ENCODE results near the gene HMMR.
A peak's percentile ranks its signal among the peaks of the same experiment; 100 is the strongest.
"Not testable (repeated sequence)": the region's sequence is repeated elsewhere in the genome, so short reads cannot be mapped to it uniquely, and the experiment has no call there.

Gene HMMR

DNA sequence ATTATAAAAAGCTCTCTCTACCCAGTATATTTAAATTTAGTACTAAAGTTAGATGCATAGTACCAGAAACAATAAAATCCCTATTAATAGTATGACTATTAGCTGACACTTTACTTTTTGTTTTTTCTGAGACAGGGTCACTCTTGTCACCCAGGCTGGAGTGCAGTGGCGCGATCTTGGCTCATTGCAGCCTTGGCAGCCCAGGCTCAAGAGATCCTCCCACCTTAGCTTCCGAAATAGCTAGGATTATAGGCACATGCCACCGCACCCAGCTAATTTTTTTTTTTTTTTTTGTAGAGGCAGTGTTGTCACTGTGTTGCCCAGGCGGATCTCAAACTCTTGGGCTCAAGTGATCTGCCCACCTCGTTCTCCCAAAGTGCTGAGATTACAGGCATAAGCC is 15.1 kb upstream of the HMMR start:
- Mint-ChIP-seq H3K4me3 (no peak overlapping the region), H3K9me3 (no peaks in the 10 kb centered on the region), H3K4me1 (ENCODE audit: low read depth in 2 of 2) (peaks cover under 1 to 9% of the 10 kb centered on the region in 2 donors), H3K27me3 (no peaks in the 10 kb centered on the region), H3K27ac (no peak overlapping the region), H3K36me3 (ENCODE audit: insufficient read depth) (peaks cover 72% of the 10 kb centered on the region)
- DNase-seq, result no peak
- ATAC-seq (replicated peaks), result no peak

DNA sequence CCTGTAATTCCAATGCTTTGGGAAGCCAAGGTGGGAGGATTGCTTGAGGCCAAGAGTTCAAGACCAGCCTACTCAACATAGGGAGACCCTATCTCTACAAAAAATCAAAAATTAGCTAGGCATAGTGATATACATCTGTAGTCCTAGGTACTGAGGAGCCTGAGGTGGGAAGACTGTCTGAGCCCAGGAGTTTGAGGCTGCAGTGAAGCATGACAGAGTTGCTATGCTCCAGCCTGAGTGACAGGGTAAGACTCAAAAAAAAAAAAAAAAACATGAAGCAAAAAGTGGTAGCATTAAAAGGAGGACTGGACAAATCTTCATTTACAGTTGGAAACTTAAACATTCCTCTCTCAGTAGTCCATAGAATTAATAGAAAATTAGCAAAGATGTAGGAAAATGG is 13.2 kb upstream of the HMMR start:
- ATAC-seq (replicated peaks), result no peak
- Mint-ChIP-seq H3K9me3 (no peaks in the 10 kb centered on the region), H3K36me3 (ENCODE audit: insufficient read depth) (peaks cover 63% of the 10 kb centered on the region), H3K4me3 (no peak overlapping the region), H3K27me3 (no peaks in the 10 kb centered on the region), H3K27ac (peak overlapping the region; percentile 65 to 76), H3K4me1 (ENCODE audit: low read depth in 2 of 2) (peaks cover 0 to 5% of the 10 kb centered on the region in 2 donors)
- no peak for DNase-seq

DNA sequence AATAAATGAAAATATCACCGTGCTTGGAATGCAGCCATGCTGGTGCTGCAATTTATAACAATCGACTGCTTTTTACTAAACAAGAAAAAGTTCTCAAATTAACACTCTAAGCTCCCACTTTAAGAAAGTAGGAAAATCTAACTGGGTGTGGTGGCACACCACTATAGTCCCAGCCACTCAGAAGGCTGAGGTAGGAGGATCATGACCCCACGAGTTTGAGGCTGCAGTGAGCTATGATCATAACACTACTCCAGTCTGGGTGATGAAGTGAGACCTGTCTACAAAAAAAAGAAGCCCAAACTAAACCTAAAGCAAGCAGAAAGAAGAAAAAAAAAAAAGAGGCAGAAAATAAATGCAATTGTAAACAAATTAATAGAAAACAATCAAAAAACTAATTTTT is 12.6 kb upstream of the HMMR start:
- DNase-seq, result no peak
- H3K4me3 Mint-ChIP-seq, result no peak overlapping the region
- H3K27ac Mint-ChIP-seq, result peak overlapping the region; percentile 75 to 76
- H3K27me3 Mint-ChIP-seq, result no peaks in the 10 kb centered on the region
- peaks cover 0 to 5% of the 10 kb centered on the region in 2 donors for H3K4me1 Mint-ChIP-seq (ENCODE audit: low read depth in 2 of 2)
- peaks cover 56% of the 10 kb centered on the region for H3K36me3 Mint-ChIP-seq (ENCODE audit: insufficient read depth)
- H3K9me3 Mint-ChIP-seq, result no peaks in the 10 kb centered on the region
- ATAC-seq (replicated peaks), result no peak

DNA sequence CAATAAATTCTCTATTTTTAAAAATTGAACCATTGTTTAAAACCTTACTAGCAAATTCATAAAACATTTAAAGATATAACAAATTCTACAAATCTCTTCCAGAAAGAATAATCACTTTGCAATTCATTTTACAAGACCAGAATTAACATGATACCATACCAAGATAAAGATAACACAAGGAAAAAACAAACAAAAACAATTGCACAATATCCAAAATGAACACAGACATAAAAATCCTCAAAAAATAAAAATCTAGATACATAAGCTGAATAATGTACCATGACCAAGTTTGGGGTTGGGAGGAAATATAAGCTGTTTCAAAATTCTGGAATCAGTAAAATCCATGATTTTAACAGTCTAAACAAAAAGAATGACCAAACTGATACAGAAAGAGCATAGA is 11.9 kb upstream of the HMMR start:
- Mint-ChIP-seq H3K4me1 (ENCODE audit: low read depth in 2 of 2) (peaks cover 0 to 5% of the 10 kb centered on the region in 2 donors), H3K36me3 (ENCODE audit: insufficient read depth) (peaks cover 54% of the 10 kb centered on the region), H3K4me3 (no peak overlapping the region), H3K27me3 (no peaks in the 10 kb centered on the region), H3K9me3 (no peaks in the 10 kb centered on the region), H3K27ac (peak overlapping the region in 1 of 2 donors; percentile 75)
- DNase-seq, result no peak
- no peak for ATAC-seq (replicated peaks)

DNA sequence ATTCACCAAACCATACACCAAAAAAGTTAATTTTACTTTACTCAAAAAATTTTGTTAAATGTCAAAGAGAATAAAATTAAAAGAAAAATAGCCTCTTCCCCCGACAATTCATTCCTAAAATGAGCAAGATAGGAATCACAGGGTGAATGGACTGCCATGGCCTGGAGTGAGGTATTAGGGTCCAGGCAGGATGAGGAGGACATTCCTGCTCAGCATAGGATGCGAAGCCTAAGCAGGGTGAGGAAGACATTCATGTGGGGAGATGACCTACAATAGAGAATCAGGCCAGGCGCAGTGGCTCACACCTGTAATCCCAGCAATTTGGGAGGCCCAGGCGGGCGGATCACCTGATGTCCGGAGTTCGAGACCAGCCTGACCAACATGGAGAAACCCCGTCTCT is 8.9 kb upstream of the HMMR start:
- H3K27ac Mint-ChIP-seq, result no peak overlapping the region
- no peak for ATAC-seq (replicated peaks)
- no peak for DNase-seq
- H3K4me1 Mint-ChIP-seq (ENCODE audit: low read depth in 2 of 2), result peaks cover 6 to 11% of the 10 kb centered on the region in 2 donors
- H3K9me3 Mint-ChIP-seq, result no peaks in the 10 kb centered on the region
- no peak overlapping the region for H3K4me3 Mint-ChIP-seq
- peaks cover 46% of the 10 kb centered on the region for H3K36me3 Mint-ChIP-seq (ENCODE audit: insufficient read depth)
- no peaks in the 10 kb centered on the region for H3K27me3 Mint-ChIP-seq

DNA sequence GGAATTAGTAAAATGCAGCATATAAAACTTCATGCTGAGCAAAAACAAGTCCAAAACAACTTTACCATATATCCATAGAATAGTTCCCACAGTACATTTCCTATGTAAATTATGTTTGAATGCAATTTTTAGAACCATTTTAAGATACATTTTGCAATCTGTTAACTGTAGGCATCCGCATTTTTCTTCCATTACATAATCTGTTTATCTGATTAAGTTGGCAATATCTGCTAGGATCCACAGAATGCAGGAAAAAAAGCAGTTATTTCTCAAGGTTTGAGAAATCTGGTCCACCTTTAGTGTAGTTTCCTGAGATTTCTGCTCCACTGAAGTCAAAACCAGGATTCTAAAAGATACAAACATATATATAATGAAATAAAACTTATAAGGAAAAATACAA is 6.7 kb upstream of the HMMR start:
- ATAC-seq (replicated peaks), result no peak
- DNase-seq, result no peak
- H3K36me3 Mint-ChIP-seq (ENCODE audit: insufficient read depth), result peaks cover 33% of the 10 kb centered on the region
- H3K27ac Mint-ChIP-seq, result no peak overlapping the region
- no peak overlapping the region for H3K4me3 Mint-ChIP-seq
- no peaks in the 10 kb centered on the region for H3K27me3 Mint-ChIP-seq
- no peaks in the 10 kb centered on the region for H3K9me3 Mint-ChIP-seq
- peaks cover 6 to 7% of the 10 kb centered on the region in 2 donors for H3K4me1 Mint-ChIP-seq (ENCODE audit: low read depth in 2 of 2)

DNA sequence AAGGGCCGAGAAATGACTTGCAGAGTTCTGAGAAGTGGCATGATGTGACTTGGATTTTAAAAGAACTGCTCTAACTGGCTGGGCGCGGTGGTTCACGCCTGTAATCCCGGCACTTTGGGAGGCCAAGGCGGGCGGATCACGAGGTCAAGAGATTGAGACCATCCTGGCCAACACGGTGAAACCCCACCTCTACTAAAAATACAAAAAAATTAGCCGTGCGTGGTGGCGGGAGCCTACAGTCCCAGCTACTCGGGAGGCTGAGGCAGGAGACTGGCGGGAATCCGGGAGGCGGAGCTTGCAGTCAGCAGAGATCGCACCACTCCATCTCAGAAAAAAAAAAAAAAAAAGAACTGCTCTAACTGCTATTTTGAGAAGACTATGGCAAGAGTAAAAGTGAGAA is 5.0 kb upstream of the HMMR start:
- DNase-seq; H3K27me3 Mint-ChIP-seq; H3K4me3 Mint-ChIP-seq; H3K9me3 Mint-ChIP-seq; ATAC-seq (replicated peaks); H3K27ac Mint-ChIP-seq: not testable (repeated sequence)
- Mint-ChIP-seq H3K4me1 (ENCODE audit: low read depth in 2 of 2) (peaks cover 18 to 21% of the 10 kb centered on the region in 2 donors), H3K36me3 (ENCODE audit: insufficient read depth) (peaks cover 43% of the 10 kb centered on the region)

DNA sequence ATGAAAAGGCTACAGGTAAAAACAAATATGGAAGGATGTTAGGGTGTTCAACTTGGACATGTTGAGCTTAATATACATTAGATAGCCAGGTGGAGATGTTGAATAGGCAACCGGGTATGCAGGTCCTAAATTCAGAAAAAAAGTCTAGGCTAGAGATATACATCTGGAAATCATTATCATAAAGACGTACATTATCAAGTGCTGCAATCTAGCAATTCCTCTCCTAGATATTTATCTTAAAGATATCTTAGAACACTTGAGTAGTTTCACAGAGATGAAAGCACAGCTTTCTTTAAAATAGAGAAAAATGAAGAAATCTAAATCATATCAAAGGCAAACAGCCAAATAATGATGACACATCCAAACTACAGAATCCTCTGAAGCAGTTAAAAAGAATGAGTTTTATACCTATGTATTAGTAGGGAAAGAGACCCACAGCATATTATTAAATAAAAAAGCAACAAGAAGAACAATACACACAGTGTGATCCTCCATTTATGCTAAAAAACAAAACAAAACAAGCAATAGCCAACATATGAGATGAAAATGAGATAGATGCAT is 4.3 kb upstream of the HMMR start:
- peaks cover 46% of the 10 kb centered on the region for H3K36me3 Mint-ChIP-seq (ENCODE audit: insufficient read depth)
- no peaks in the 10 kb centered on the region for H3K9me3 Mint-ChIP-seq
- no peak overlapping the region for H3K27ac Mint-ChIP-seq
- H3K4me1 Mint-ChIP-seq (ENCODE audit: low read depth in 2 of 2), result peaks cover 21 to 22% of the 10 kb centered on the region in 2 donors
- no peaks in the 10 kb centered on the region for H3K27me3 Mint-ChIP-seq
- ATAC-seq (replicated peaks) (no peak), DNase-seq (no peak)
- H3K4me3 Mint-ChIP-seq, result no peak overlapping the region

DNA sequence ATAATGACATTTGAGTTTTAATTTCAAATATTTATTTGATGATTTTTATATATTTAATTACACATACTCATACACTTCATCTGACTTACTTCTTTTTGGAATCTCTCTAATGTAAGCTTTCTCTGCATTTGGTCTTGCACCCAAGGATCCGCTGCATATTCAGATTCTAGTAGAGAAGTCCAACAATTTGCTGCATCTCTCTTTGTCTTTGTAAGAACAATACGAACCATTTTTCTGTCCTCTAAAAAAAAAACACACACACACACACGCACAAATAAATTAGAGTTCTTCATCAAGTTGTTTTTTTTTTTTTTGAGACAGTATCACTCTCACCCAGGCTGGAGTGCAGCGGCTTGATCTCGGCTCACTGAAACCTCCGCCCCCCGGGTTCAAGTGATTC is 3.6 kb upstream of the HMMR start:
- Mint-ChIP-seq H3K27me3 (no peaks in the 10 kb centered on the region), H3K9me3 (no peaks in the 10 kb centered on the region), H3K36me3 (ENCODE audit: insufficient read depth) (peaks cover 51% of the 10 kb centered on the region), H3K27ac (no peak overlapping the region), H3K4me1 (ENCODE audit: low read depth in 2 of 2) (peaks cover 21 to 22% of the 10 kb centered on the region in 2 donors), H3K4me3 (no peak overlapping the region)
- ATAC-seq (replicated peaks) (no peak), DNase-seq (no peak)

DNA sequence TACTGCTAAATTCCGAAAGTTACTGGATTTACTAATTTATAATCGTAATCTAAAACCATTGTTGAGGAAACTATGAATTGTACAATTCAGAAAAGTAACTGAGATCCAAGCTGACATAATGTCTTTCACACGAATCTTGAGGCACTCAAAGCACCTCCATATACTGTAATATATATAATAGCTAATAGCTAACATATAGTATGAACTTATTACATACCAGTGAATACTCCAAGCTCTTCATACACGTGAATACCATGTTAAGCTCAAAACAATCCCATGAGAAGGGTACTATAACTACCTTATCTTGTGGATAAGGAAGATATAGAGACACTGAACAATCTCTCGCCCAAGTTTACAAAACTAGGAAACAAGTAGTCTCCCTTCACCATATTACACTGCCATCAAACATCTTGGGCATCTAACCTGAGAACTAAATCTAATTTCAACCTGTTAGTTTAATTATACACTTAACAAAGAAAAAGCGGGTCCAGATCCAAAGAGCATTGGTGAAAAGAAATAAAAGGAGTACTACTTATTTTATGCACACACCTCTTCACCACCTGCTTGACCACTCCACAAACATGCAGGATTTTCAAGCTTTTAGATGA is 1.6 kb upstream of the HMMR start:
- no peak for ATAC-seq (replicated peaks)
- H3K27ac Mint-ChIP-seq, result peak overlapping the region; percentile 99 to 100
- H3K4me3 Mint-ChIP-seq, result peak overlapping the region; percentile 96 to 98
- H3K4me1 Mint-ChIP-seq (ENCODE audit: low read depth in 2 of 2), result peaks cover 22 to 29% of the 10 kb centered on the region in 2 donors
- no peaks in the 10 kb centered on the region for H3K27me3 Mint-ChIP-seq
- H3K36me3 Mint-ChIP-seq (ENCODE audit: insufficient read depth), result peaks cover 52% of the 10 kb centered on the region
- no peaks in the 10 kb centered on the region for H3K9me3 Mint-ChIP-seq
- no peak for DNase-seq

DNA sequence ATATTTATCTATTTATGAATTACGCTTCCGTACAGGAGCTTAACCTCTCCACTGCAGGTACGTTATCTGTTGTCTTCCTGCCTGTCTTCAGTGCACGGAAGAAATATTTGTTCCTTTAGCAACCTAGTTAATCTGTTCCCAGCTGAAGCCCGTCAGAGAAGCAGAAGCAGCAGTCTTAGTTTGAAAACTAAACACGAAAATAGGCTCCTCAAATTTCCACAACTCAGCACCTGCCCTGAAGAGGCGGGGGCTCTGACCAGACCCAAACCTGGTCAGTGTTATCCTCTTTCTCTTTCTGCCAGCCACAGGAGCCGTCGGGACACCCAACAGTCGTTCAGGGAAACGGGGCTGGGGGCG is 992 bp upstream of the HMMR start:
- H3K9me3 Mint-ChIP-seq, result no peaks in the 10 kb centered on the region
- ATAC-seq (replicated peaks) (no peak), DNase-seq (no peak)
- peaks cover 22 to 29% of the 10 kb centered on the region in 2 donors for H3K4me1 Mint-ChIP-seq (ENCODE audit: low read depth in 2 of 2)
- H3K36me3 Mint-ChIP-seq (ENCODE audit: insufficient read depth), result peaks cover 56% of the 10 kb centered on the region
- peak overlapping the region; percentile 99 to 100 for H3K27ac Mint-ChIP-seq
- peak overlapping the region; percentile 96 to 98 for H3K4me3 Mint-ChIP-seq
- H3K27me3 Mint-ChIP-seq, result no peaks in the 10 kb centered on the region

DNA sequence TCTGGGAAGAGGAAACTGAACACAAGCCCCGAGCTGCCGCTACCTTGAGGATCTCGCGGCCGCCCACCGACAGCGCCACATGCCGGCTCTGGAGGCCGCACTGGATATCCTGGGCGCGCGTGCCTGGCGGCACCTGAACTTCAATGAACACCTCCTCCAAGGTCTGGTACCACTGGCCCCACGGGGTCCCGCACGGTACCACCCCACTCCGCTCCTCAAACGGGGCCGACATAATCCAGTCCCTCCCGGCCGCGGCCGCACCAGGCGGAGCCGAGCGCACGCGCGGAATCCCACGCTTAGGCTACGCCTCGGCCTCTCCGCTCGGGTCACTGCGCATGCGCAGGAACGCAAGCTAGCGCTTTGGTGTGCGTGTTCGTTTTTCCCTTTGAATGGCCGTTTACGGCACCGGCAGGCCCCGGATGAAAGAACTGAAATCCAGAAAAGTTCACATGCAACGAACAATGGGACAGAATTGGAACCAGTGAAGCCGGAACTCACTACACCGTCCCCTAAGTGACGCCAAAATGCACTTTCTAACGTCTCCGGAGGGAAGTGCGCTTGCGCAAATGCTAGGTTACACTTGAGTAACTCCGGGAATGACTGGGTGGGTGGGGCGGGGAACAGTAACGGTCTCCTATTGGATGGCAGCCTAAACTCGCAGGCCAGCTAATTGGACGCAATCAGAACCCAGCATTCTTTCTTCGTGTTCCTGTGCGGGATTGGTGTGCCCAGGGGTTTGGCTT is 442 bp upstream of the HMMR start, which contains the start of gene NUDCD2:
Gene NUDCD2, minus strand, starts transcription at position 284 of the 743 bp plus-strand sequence. Its CDS starts 52 bp downstream, at position 232.
- peak; percentile 94 to 95 (median 94) for DNase-seq

DNA sequence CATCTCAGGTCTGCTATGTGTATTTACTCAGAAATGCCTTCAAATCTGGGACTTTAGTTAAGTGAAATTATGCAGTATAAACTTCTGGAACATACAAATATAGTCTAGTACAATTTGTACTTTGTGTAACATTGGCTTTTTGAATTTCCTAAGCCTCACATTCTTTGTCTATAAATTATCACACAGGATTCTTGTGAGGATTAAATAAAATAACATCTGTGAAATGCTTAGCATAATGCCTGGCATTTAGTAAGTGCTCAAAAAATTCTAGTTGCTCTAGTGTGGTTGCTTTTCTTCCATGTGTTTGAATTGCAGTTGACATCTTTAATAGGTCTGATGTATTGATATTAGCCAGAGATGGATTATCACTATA is 2.6 kb downstream of the HMMR start:
- ATAC-seq (replicated peaks) (no peak), DNase-seq (no peak)
- Mint-ChIP-seq H3K9me3 (no peaks in the 10 kb centered on the region), H3K4me1 (ENCODE audit: low read depth in 2 of 2) (peaks cover 16 to 22% of the 10 kb centered on the region in 2 donors), H3K27me3 (no peaks in the 10 kb centered on the region), H3K36me3 (ENCODE audit: insufficient read depth) (peaks cover 36% of the 10 kb centered on the region), H3K27ac (peak overlapping the region in 1 of 2 donors; percentile 35), H3K4me3 (no peak overlapping the region)

More for the DNA sequence above, 442 bp upstream of the HMMR start, which contains the start of gene NUDCD2:
- H3K27ac Mint-ChIP-seq, result peak within 1 kb of the TSS; percentile 99 to 100
- ATAC-seq (replicated peaks), result peak; percentile 74
- no peaks in the 10 kb centered on the region for H3K9me3 Mint-ChIP-seq
- no peaks in the 10 kb centered on the region for H3K27me3 Mint-ChIP-seq
- peak within 1 kb of the TSS; percentile 96 to 98 for H3K4me3 Mint-ChIP-seq
- H3K4me1 Mint-ChIP-seq (ENCODE audit: low read depth in 2 of 2), result peaks cover 20 to 26% of the 10 kb centered on the region in 2 donors
- peaks cover 53% of the 10 kb centered on the region for H3K36me3 Mint-ChIP-seq (ENCODE audit: insufficient read depth)

DNA sequence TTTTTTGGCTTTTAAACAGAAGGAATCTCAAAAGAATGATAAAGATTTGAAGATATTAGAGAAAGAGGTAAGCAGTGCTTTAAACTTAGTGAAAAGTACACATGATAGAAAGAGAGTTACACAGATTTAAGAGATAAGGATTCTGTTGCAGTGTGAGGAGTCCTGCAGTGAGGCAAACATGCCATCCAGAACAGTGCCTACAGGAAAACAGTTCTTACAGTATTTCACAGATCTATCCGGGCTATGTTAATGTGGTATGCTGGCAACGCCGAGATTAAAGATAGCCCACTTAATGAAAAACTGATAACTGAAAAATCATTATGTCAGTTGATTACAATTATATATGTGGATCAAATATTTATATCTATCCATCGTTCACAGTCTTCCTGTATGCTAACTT is 7.2 kb downstream of the HMMR start:
- Mint-ChIP-seq H3K4me3 (no peak overlapping the region), H3K36me3 (ENCODE audit: insufficient read depth) (peaks cover 7% of the 10 kb centered on the region), H3K27me3 (no peaks in the 10 kb centered on the region), H3K4me1 (ENCODE audit: low read depth in 2 of 2) (no peaks in the 10 kb centered on the region), H3K9me3 (no peaks in the 10 kb centered on the region), H3K27ac (peak overlapping the region in 1 of 2 donors; percentile 60)
- no peak for ATAC-seq (replicated peaks)
- no peak for DNase-seq
